ENCODE data around the gene C16orf89. TPM values are rescaled to one million over a fixed set of nuclear protein-coding genes. Genes with fewer than 3 reads are reported as not detected.
A peak's percentile ranks its signal among the peaks of the same experiment; 100 is the strongest.

C16orf89 gene
- total RNA-seq, 1 experiment from 2014 or later: not detected

GRCh38 chr16:5027086-5027485 lies 38.7 kb downstream of the C16orf89 start:
- Histone ChIP-seq H3K9me3 (ENCODE audit: low read length) (no peaks in the 10 kb centered on the region), H3K36me3 (ENCODE audit: low read depth, low read length) (no peaks in the 10 kb centered on the region), H3K27ac (ENCODE audit: low read length) (no peak overlapping the region), H2AFZ (ENCODE audit: low read length) (no peak overlapping the region), H3K27me3 (ENCODE audit: low read length) (no peaks in the 10 kb centered on the region), H3K4me3 (ENCODE audit: low read length) (no peak overlapping the region), H3K79me2 (ENCODE audit: low read length) (no peaks in the 10 kb centered on the region), H3K4me2 (ENCODE audit: low read length) (no peak overlapping the region), H3F3A (ENCODE audit: low read length, unreplicated experiment) (no peaks in the 10 kb centered on the region), H3K9me2 (replicated peaks; ENCODE audit: low read length) (no peaks in the 10 kb centered on the region), H3K4me1 (ENCODE audit: insufficient read depth, low read length) (peaks cover 9% of the 10 kb centered on the region), H4K20me1 (ENCODE audit: low read length) (no peaks in the 10 kb centered on the region), H3K9ac (ENCODE audit: low read length) (no peak overlapping the region)
- intact Hi-C loops (cut with micrococcal nuclease): no loop called here
- CTCF ChIA-PET: no interaction called here
- no TSS peak for BruUV-seq (replicated peaks)
- POLR2A ChIA-PET (ENCODE audit: unreplicated experiment): interaction anchor here (0.7 kb wide), 1 partner anchor 127 kb away, joined by 3 read pairs; no protein-coding TSS in a partner anchor
- no peak for ATAC-seq
- no peak for DNase-seq
- TF ChIP-seq CTCF (conservative IDR thresholded peaks at IDR 0.05; ENCODE audit: low read depth, low read length) (no peak), EZH2phosphoT487 (IDR thresholded peaks at IDR 0.05; ENCODE audit: borderline replicate concordance, low read length) (no peak), EZH2 (IDR thresholded peaks at IDR 0.05; ENCODE audit: low read length, unreplicated experiment) (no peak)

GRCh38 chr16:5026664-5027063 lies 39.1 kb downstream of the C16orf89 start:
- intact Hi-C loops (cut with micrococcal nuclease): no loop called here
- CTCF ChIA-PET: no interaction called here
- no peak for TF ChIP-seq EZH2phosphoT487 (IDR thresholded peaks at IDR 0.05; ENCODE audit: borderline replicate concordance, low read length)
- no peak for TF ChIP-seq CTCF (conservative IDR thresholded peaks at IDR 0.05; ENCODE audit: low read depth, low read length)
- TF ChIP-seq EZH2 (IDR thresholded peaks at IDR 0.05; ENCODE audit: low read length, unreplicated experiment): no peak
- ATAC-seq: no peak
- no peaks in the 10 kb centered on the region for H3F3A ChIP-seq (ENCODE audit: low read length, unreplicated experiment)
- no peak for DNase-seq
- no peaks in the 10 kb centered on the region for H3K27me3 ChIP-seq (ENCODE audit: low read length)
- no peak overlapping the region for H2AFZ ChIP-seq (ENCODE audit: low read length)
- H3K79me2 ChIP-seq (ENCODE audit: low read length): no peaks in the 10 kb centered on the region
- H3K4me1 ChIP-seq (ENCODE audit: insufficient read depth, low read length): peaks cover 9% of the 10 kb centered on the region
- POLR2A ChIA-PET (ENCODE audit: unreplicated experiment): interaction anchor here (0.7 kb wide), 1 partner anchor 127 kb away, joined by 3 read pairs; no protein-coding TSS in a partner anchor
- H3K4me3 ChIP-seq (ENCODE audit: low read length): no peak overlapping the region
- H3K27ac ChIP-seq (ENCODE audit: low read length): no peak overlapping the region
- H3K9ac ChIP-seq (ENCODE audit: low read length): no peak overlapping the region
- H3K36me3 ChIP-seq (ENCODE audit: low read depth, low read length): no peaks in the 10 kb centered on the region
- H3K9me3 ChIP-seq (ENCODE audit: low read length): no peaks in the 10 kb centered on the region
- no peak overlapping the region for H3K4me2 ChIP-seq (ENCODE audit: low read length)
- BruUV-seq (replicated peaks): no TSS peak
- H4K20me1 ChIP-seq (ENCODE audit: low read length): no peaks in the 10 kb centered on the region
- H3K9me2 ChIP-seq (replicated peaks; ENCODE audit: low read length): no peaks in the 10 kb centered on the region

GRCh38 chr16:5025171-5025632 lies 40.6 kb downstream of the C16orf89 start:
- H3K79me2 ChIP-seq (ENCODE audit: low read length): no peaks in the 10 kb centered on the region
- no peak overlapping the region for H3K4me3 ChIP-seq (ENCODE audit: low read length)
- CTCF ChIA-PET: interaction anchor here (0.5 kb wide), 1 partner anchor 9 kb away, joined by 4 read pairs; no protein-coding TSS in a partner anchor
- H3F3A ChIP-seq (ENCODE audit: low read length, unreplicated experiment): no peaks in the 10 kb centered on the region
- no peaks in the 10 kb centered on the region for H3K36me3 ChIP-seq (ENCODE audit: low read depth, low read length)
- peaks cover 9% of the 10 kb centered on the region for H3K4me1 ChIP-seq (ENCODE audit: insufficient read depth, low read length)
- BruUV-seq (replicated peaks): no TSS peak
- DNase-seq: no peak
- no peaks in the 10 kb centered on the region for H3K9me3 ChIP-seq (ENCODE audit: low read length)
- POLR2A ChIA-PET (ENCODE audit: unreplicated experiment): no interaction called here
- no peak overlapping the region for H3K9ac ChIP-seq (ENCODE audit: low read length)
- H3K9me2 ChIP-seq (replicated peaks; ENCODE audit: low read length): no peaks in the 10 kb centered on the region
- H3K27me3 ChIP-seq (ENCODE audit: low read length): no peaks in the 10 kb centered on the region
- H2AFZ ChIP-seq (ENCODE audit: low read length): no peak overlapping the region
- no peak overlapping the region for H3K4me2 ChIP-seq (ENCODE audit: low read length)
- no peaks in the 10 kb centered on the region for H4K20me1 ChIP-seq (ENCODE audit: low read length)
- intact Hi-C loops (cut with micrococcal nuclease): no loop called here
- no peak overlapping the region for H3K27ac ChIP-seq (ENCODE audit: low read length)
- peak; percentile 28; the same call in 1 of the 2 replicates for TF ChIP-seq CTCF (conservative IDR thresholded peaks at IDR 0.05; ENCODE audit: low read depth, low read length)
- TF ChIP-seq EZH2phosphoT487 (IDR thresholded peaks at IDR 0.05; ENCODE audit: borderline replicate concordance, low read length): no peak
- ATAC-seq: peak; percentile 63
